ENCODE data around the gene MFN2.
"Not testable (repeated sequence)": the region's sequence is repeated elsewhere in the genome, so short reads cannot be mapped to it uniquely, and the experiment has no call there.

The MFN2 gene

DNA sequence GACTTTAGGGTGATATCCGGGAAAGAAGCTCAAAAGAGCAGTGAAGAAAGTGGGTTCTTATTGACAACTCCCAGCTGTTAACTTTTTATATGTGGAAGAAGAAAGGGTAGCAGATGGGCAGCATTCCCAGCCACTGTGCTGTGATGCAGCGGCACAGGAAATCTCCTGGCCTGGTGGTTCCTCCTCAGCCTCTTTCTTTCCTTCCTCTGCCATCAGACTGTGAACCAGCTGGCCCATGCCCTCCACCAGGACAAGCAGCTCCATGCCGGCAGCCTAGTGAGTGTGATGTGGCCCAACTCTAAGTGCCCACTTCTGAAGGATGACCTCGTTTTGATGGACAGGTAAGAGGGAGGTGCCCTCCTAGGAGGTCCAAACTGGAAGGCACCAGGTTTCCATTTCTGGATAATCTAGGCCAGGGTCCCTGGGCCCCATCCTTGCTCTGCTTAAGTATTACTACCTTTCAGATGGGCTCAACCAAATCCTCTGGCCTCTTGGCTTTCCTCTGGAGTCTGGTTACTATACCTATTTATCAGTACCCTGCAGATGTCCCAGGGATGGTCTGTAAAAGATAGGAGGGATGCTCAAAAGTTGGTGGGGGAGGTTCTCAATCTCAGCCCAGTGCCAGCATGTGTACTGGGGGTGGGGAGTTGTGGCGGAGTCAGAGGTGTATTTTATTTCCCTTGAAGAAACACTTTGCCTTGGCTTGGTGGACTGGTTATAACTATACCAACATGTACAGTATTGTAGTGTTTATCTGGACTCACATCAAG, 17.0 kb downstream of the MFN2 start:
- Histone ChIP-seq H3K4me3 (ENCODE audit: low read length) (no peak overlapping the region), H3K9me3 (ENCODE audit: control insufficient read depth, insufficient read depth, low read length) (no peaks in the 10 kb centered on the region), H3K27me3 (ENCODE audit: control insufficient read depth, insufficient read depth, low read length) (no peaks in the 10 kb centered on the region), H3K36me3 (ENCODE audit: control insufficient read depth, insufficient read depth, low read length) (peaks cover 25% of the 10 kb centered on the region), H3K4me1 (ENCODE audit: control insufficient read depth, insufficient read depth, low read length) (no peaks in the 10 kb centered on the region), H3K27ac (ENCODE audit: low read length) (no peak overlapping the region)
- DNase-seq (ENCODE audit: low read depth, low spot score), result no peak
- WGBS (ENCODE audit: insufficient coverage, insufficient read length), result no CpG with 5 or more reads among the region's 5 CpGs

DNA sequence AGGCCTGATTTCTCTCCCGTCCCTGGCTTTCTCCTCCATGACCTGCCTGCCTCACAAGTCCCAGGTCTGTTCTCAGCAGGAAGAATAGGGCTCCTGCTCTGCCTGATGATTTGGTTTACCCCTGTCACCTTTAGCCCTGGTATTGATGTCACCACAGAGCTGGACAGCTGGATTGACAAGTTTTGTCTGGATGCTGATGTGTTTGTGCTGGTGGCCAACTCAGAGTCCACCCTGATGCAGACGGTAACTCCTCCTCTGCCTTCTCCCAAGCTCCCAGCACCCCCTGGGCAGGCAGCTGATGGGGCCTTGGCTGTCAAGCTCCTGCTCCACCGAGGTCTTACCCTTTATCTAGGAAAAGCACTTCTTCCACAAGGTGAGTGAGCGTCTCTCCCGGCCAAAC, 18.4 kb downstream of the MFN2 start:
- Histone ChIP-seq H3K4me1 (ENCODE audit: control insufficient read depth, insufficient read depth, low read length) (no peaks in the 10 kb centered on the region), H3K9me3 (ENCODE audit: control insufficient read depth, insufficient read depth, low read length) (no peaks in the 10 kb centered on the region), H3K27me3 (ENCODE audit: control insufficient read depth, insufficient read depth, low read length) (no peaks in the 10 kb centered on the region), H3K27ac (ENCODE audit: low read length) (no peak overlapping the region), H3K36me3 (ENCODE audit: control insufficient read depth, insufficient read depth, low read length) (peaks cover 24% of the 10 kb centered on the region), H3K4me3 (ENCODE audit: low read length) (no peak overlapping the region)
- DNase-seq (ENCODE audit: low read depth, low spot score), result no peak
- no CpG with 5 or more reads among the region's 5 CpGs for WGBS (ENCODE audit: insufficient coverage, insufficient read length)

DNA sequence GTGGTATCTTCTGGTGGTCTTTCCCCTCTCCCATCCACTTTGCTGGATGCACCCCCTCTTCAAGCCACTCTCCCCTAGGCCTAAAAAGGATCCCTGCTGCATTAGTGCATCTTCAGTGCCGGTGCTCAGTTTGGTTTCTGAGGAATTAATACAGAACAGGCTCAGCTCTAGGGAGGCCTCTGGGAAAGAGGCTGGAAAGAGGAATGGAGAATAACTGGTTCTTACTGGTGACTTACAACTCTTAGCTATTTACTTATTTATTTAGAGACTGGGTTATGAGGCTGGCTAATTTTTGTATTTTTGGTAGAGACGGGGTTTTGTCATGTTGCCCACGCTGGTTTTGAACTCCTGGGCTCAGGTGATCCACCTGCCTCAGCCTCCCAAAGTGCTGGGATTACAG, 19.0 kb downstream of the MFN2 start:
- Histone ChIP-seq H3K4me3 (ENCODE audit: low read length) (no peak overlapping the region), H3K27me3 (ENCODE audit: control insufficient read depth, insufficient read depth, low read length) (no peaks in the 10 kb centered on the region), H3K36me3 (ENCODE audit: control insufficient read depth, insufficient read depth, low read length) (peaks cover 30% of the 10 kb centered on the region), H3K27ac (ENCODE audit: low read length) (no peak overlapping the region), H3K9me3 (ENCODE audit: control insufficient read depth, insufficient read depth, low read length) (no peaks in the 10 kb centered on the region), H3K4me1 (ENCODE audit: control insufficient read depth, insufficient read depth, low read length) (no peaks in the 10 kb centered on the region)
- WGBS (ENCODE audit: insufficient coverage, insufficient read length), result no CpG with 5 or more reads among the region's 3 CpGs
- no peak for DNase-seq (ENCODE audit: low read depth, low spot score)

DNA sequence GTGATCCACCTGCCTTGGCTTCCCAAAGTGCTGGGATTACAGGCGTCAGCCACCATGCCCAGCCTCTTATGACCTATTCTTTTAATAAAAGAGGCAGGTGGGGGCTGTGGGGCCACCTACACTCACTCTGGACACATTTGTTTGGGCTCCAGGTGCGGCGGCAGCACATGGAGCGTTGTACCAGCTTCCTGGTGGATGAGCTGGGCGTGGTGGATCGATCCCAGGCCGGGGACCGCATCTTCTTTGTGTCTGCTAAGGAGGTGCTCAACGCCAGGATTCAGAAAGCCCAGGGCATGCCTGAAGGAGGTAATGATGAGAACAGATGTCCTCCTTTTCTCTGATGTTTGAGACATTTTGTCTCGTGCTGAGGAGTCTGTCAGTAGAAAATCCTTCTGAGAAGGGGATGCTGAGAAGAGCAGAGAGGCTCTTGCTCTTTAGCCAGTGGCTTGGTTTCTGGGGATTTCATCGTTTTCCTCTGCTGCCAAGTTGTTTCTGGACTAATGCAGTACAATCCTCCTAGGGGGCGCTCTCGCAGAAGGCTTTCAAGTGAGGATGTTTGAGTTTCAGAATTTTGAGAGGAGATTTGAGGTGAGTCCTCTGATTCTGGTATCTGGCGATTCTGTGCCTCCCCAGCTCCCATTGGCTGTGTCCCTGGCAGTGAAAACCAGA, 21.1 kb downstream of the MFN2 start:
- Histone ChIP-seq H3K4me3 (ENCODE audit: low read length) (no peak overlapping the region), H3K4me1 (ENCODE audit: control insufficient read depth, insufficient read depth, low read length) (no peaks in the 10 kb centered on the region), H3K36me3 (ENCODE audit: control insufficient read depth, insufficient read depth, low read length) (peaks cover 45% of the 10 kb centered on the region), H3K9me3 (ENCODE audit: control insufficient read depth, insufficient read depth, low read length) (no peaks in the 10 kb centered on the region), H3K27me3 (ENCODE audit: control insufficient read depth, insufficient read depth, low read length) (no peaks in the 10 kb centered on the region), H3K27ac (ENCODE audit: low read length) (no peak overlapping the region)
- DNase-seq (ENCODE audit: low read depth, low spot score), result no peak
- no CpG with 5 or more reads among the region's 14 CpGs for WGBS (ENCODE audit: insufficient coverage, insufficient read length)

DNA sequence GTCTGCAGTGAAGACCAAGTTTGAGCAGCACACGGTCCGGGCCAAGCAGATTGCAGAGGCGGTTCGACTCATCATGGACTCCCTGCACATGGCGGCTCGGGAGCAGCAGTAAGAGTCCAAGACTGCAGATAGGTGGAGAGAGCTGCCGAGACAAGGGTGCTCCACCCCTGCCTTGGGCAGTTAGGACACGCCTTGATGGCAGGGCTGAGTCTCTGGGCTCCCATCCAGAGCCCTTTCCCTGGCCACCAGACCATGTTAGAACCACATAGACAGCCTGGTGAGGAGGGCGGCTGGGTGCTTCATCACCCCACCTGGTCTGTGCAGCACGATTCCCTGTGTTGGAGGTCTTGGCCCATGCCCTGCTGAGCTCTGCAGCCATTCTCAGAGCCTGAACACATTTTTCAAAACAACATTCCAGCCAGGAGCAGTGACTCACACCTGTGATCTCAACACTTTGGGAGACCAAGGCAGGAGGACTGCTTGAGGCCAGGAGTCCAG, 21.8 kb downstream of the MFN2 start:
- H3K4me3 ChIP-seq (ENCODE audit: low read length), result no peak overlapping the region
- peaks cover 51% of the 10 kb centered on the region for H3K36me3 ChIP-seq (ENCODE audit: control insufficient read depth, insufficient read depth, low read length)
- WGBS (ENCODE audit: insufficient coverage, insufficient read length), result no CpG with 5 or more reads among the region's 10 CpGs
- H3K27ac ChIP-seq (ENCODE audit: low read length), result no peak overlapping the region
- no peaks in the 10 kb centered on the region for H3K27me3 ChIP-seq (ENCODE audit: control insufficient read depth, insufficient read depth, low read length)
- no peaks in the 10 kb centered on the region for H3K9me3 ChIP-seq (ENCODE audit: control insufficient read depth, insufficient read depth, low read length)
- DNase-seq (ENCODE audit: low read depth, low spot score), result no peak
- no peaks in the 10 kb centered on the region for H3K4me1 ChIP-seq (ENCODE audit: control insufficient read depth, insufficient read depth, low read length)

DNA sequence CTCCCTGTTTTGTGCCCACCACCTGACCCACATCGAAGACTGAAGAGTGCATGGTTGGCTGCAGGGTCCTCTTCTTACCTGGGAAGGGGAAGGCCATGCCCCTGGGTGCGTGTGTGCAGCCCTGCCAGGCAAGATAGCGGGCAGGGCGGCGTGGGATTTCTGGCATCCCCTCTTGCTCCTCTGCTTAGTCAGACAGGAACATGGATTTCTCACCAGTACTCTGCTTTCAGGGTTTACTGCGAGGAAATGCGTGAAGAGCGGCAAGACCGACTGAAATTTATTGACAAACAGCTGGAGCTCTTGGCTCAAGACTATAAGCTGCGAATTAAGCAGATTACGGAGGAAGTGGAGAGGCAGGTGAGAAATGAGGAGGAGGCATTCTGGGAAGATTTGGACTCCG, 23.5 kb downstream of the MFN2 start:
- Histone ChIP-seq H3K27me3 (ENCODE audit: control insufficient read depth, insufficient read depth, low read length) (no peaks in the 10 kb centered on the region), H3K4me3 (ENCODE audit: low read length) (no peak overlapping the region), H3K9me3 (ENCODE audit: control insufficient read depth, insufficient read depth, low read length) (no peaks in the 10 kb centered on the region), H3K4me1 (ENCODE audit: control insufficient read depth, insufficient read depth, low read length) (no peaks in the 10 kb centered on the region), H3K36me3 (ENCODE audit: control insufficient read depth, insufficient read depth, low read length) (peaks cover 46% of the 10 kb centered on the region), H3K27ac (ENCODE audit: low read length) (no peak overlapping the region)
- DNase-seq (ENCODE audit: low read depth, low spot score), result no peak
- WGBS (ENCODE audit: insufficient coverage, insufficient read length), result no CpG with 5 or more reads among the region's 12 CpGs

DNA sequence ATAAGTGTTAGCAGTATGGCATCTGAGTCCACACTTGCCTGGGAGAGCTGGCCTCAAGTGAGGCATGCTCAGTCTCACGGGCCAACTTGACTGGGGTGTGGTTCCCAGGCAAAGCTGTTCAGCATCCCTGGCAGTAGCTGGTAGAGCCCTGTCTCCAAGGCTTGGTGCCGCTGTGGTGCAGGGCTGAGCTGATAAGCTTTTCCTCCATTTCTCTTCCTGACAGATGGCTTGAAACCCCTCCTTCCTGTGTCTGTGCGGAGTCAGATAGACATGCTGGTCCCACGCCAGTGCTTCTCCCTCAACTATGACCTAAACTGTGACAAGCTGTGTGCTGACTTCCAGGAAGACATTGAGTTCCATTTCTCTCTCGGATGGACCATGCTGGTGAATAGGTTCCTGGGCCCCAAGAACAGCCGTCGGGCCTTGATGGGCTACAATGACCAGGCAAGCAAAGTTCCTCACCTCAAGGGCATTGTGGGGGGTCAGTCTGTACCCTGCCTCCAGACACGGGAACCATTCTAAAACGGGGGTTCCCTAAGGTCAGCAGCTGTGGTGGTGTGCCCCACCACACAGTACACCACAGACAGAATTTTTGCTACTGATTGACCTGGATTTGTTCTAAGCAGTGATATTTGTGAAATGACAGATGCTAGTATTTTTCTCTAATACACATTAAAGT, 25.4 kb downstream of the MFN2 start:
- no CpG with 5 or more reads among the region's 9 CpGs for whole genome bisulfite sequencing (ENCODE audit: insufficient coverage, insufficient read length)
- no peak overlapping the region for H3K27ac ChIP-seq (ENCODE audit: low read length)
- DNase-seq (ENCODE audit: low read depth, low spot score), result no peak
- H3K36me3 ChIP-seq (ENCODE audit: control insufficient read depth, insufficient read depth, low read length), result peaks cover 55% of the 10 kb centered on the region
- no peaks in the 10 kb centered on the region for H3K4me1 ChIP-seq (ENCODE audit: control insufficient read depth, insufficient read depth, low read length)
- no peaks in the 10 kb centered on the region for H3K27me3 ChIP-seq (ENCODE audit: control insufficient read depth, insufficient read depth, low read length)
- no peaks in the 10 kb centered on the region for H3K9me3 ChIP-seq (ENCODE audit: control insufficient read depth, insufficient read depth, low read length)
- H3K4me3 ChIP-seq (ENCODE audit: low read length), result no peak overlapping the region

DNA sequence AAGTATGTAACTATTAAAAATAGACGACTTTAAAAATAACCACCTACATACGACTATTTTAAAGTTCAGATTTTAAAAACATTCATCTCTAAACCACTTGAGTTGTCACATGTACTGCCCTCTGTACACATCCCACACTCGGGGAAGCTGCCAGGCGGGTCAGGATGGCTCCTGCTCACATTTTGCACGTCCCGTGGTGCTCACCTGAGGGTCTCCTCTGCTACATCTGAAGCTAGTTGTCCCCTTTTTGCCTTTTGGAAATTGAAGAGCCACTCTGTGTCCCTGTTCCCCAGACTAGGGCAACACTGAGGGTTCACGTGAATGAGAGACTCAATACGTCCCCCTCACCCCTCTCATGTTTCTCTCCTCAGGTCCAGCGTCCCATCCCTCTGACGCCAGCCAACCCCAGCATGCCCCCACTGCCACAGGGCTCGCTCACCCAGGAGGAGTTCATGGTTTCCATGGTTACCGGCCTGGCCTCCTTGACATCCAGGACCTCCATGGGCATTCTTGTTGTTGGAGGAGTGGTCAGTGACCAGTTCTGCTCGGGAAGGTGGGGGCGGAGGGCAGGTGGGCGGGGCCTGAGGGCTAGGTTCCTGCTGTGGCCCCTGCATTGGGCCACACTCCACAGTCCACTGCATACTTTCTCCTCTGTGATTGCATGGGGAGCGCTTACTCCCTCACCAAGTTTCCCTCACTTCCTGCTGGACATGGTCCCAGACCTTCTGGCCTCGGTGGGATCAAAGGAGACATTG, 26.1 kb downstream of the MFN2 start:
- H3K36me3 ChIP-seq (ENCODE audit: control insufficient read depth, insufficient read depth, low read length), result peaks cover 56% of the 10 kb centered on the region
- DNase-seq (ENCODE audit: low read depth, low spot score), result no peak
- H3K27ac ChIP-seq (ENCODE audit: low read length), result no peak overlapping the region
- no peak overlapping the region for H3K4me3 ChIP-seq (ENCODE audit: low read length)
- no peaks in the 10 kb centered on the region for H3K4me1 ChIP-seq (ENCODE audit: control insufficient read depth, insufficient read depth, low read length)
- 100% methylated on average over 2 of the region's 17 CpGs for WGBS (ENCODE audit: insufficient coverage, insufficient read length)
- no peaks in the 10 kb centered on the region for H3K9me3 ChIP-seq (ENCODE audit: control insufficient read depth, insufficient read depth, low read length)
- no peaks in the 10 kb centered on the region for H3K27me3 ChIP-seq (ENCODE audit: control insufficient read depth, insufficient read depth, low read length)

DNA sequence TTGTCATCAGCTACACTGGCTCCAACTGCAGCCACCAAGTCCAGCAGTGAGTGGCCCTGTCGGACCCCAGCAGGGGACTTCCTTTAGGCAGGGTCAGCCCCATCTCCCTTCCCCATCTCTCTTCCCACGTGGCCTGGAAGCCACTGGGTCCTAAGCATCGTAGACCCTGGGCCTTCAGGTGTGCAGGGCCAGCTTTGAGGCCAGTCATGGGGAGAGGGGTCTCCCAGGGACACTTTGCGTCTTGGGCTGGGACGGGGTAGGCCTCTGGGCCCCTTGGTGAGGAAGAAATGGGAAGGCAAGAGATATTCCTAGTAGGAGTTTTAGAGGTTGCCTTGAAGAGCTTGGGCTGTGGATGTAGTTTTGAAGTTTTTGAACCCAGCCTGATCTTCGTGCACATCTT, 27.0 kb downstream of the MFN2 start:
- Histone ChIP-seq H3K27me3 (ENCODE audit: control insufficient read depth, insufficient read depth, low read length) (no peaks in the 10 kb centered on the region), H3K9me3 (ENCODE audit: control insufficient read depth, insufficient read depth, low read length) (no peaks in the 10 kb centered on the region), H3K27ac (ENCODE audit: low read length) (no peak overlapping the region), H3K4me3 (ENCODE audit: low read length) (no peak overlapping the region), H3K4me1 (ENCODE audit: control insufficient read depth, insufficient read depth, low read length) (no peaks in the 10 kb centered on the region), H3K36me3 (ENCODE audit: control insufficient read depth, insufficient read depth, low read length) (peaks cover 60% of the 10 kb centered on the region)
- WGBS (ENCODE audit: insufficient coverage, insufficient read length), result no CpG with 5 or more reads among the region's 6 CpGs
- DNase-seq (ENCODE audit: low read depth, low spot score), result no peak

DNA sequence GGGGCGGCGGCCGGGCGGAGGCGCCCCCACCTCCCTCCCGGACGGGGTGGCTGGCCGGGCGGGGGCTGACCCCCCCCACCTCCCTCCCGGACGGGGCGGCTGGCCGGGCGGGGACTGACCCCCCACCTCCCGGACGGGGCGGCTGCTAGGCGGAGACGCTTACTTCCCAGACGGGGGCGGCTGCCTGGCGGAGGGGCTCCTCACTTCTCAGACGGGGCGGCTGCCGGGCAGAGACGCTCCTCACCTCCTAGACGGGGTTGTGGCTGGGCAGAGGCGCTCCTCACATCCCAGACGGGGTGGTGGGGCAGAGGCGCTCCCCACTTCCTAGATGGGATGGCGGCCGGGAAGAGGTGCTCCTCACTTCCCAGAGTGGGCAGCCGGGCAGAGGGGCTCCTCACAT, 28.1 kb downstream of the MFN2 start:
- H3K36me3 ChIP-seq (ENCODE audit: control insufficient read depth, insufficient read depth, low read length), result peaks cover 62% of the 10 kb centered on the region
- not testable (repeated sequence) for H3K4me3 ChIP-seq (ENCODE audit: low read length); H3K27me3 ChIP-seq (ENCODE audit: control insufficient read depth, insufficient read depth, low read length); H3K27ac ChIP-seq (ENCODE audit: low read length); H3K9me3 ChIP-seq (ENCODE audit: control insufficient read depth, insufficient read depth, low read length); DNase-seq (ENCODE audit: low read depth, low spot score); H3K4me1 ChIP-seq (ENCODE audit: control insufficient read depth, insufficient read depth, low read length)
- no CpG with 5 or more reads among the region's 33 CpGs for WGBS (ENCODE audit: insufficient coverage, insufficient read length)
